ENCODE results near the gene SOX6. TPM values are rescaled to one million over a fixed set of nuclear protein-coding genes. Genes with fewer than 3 reads are reported as not detected.

SOX6 gene
- total RNA-seq, 1 experiment from 2014 or later = not detected

- H4K5ac ChIP-seq (ENCODE audit: insufficient read length, low read depth, low read length) = no peak overlapping the region
- peaks cover 3 to 14% of the 10 kb centered on the region in 2 experiments; a peak in 4 of 5 replicates for H3K9me3 Mint-ChIP-seq
- H2BK20ac ChIP-seq (ENCODE audit: low read depth, low read length, poor library complexity, severe bottlenecking) = no peak overlapping the region
- no peak overlapping the region for H2BK12ac ChIP-seq (ENCODE audit: insufficient read length, low read depth, low read length)
- no peak overlapping the region for H3K18ac ChIP-seq (ENCODE audit: insufficient read length, low read depth, low read length)
- H4K8ac ChIP-seq (replicated peaks; ENCODE audit: insufficient read length, low read depth, low read length) = no peak overlapping the region
- H3K79me2 ChIP-seq (ENCODE audit: insufficient read depth, low read length) = no peaks in the 10 kb centered on the region
- no peak overlapping the region for H2BK120ac ChIP-seq (ENCODE audit: low read depth, low read length, poor library complexity, severe bottlenecking)
- no peak overlapping the region for H3K27ac Mint-ChIP-seq
- no peak overlapping the region for H3K9ac ChIP-seq (ENCODE audit: extremely low read depth, insufficient read length, low read length)
- peaks cover 1% of the 10 kb centered on the region for H3K27me3 Mint-ChIP-seq (ENCODE audit: low read depth)
- H3K4me1 Mint-ChIP-seq = no peaks in the 10 kb centered on the region
- no peak overlapping the region for H2BK15ac ChIP-seq (ENCODE audit: low read depth, low read length)
- no peak for TF ChIP-seq CTCF (conservative IDR thresholded peaks at IDR 0.05)
- H4K91ac ChIP-seq (ENCODE audit: insufficient read length, low read depth, low read length) = no peak overlapping the region
- no peaks in the 10 kb centered on the region for H3K79me1 ChIP-seq (ENCODE audit: insufficient read depth, low read depth, low read length, poor library complexity, severe bottlenecking)
- H2BK5ac ChIP-seq (ENCODE audit: insufficient read length, low read length) = no peak overlapping the region
- no peak overlapping the region for H3K27ac ChIP-seq (ENCODE audit: insufficient read length, low read depth, low read length)
- no peak overlapping the region for H3K4me3 Mint-ChIP-seq
- no peak for DNase-seq
- H3K4me2 ChIP-seq (ENCODE audit: insufficient read depth, insufficient read length, low read length) = no peak overlapping the region
- H3K56ac ChIP-seq (ENCODE audit: insufficient read length, low read depth, low read length) = no peak overlapping the region
- H2AFZ ChIP-seq (ENCODE audit: low read length) = no peak overlapping the region
- no peak overlapping the region for H2AK5ac ChIP-seq (ENCODE audit: insufficient read length, low read length)
- no peak overlapping the region for H3K4ac ChIP-seq (ENCODE audit: low read depth, low read length)
- no peaks in the 10 kb centered on the region for H3K23me2 ChIP-seq (ENCODE audit: insufficient read length, low read depth, low read length, poor library complexity, severe bottlenecking)
- no peaks in the 10 kb centered on the region for H4K20me1 ChIP-seq (ENCODE audit: control insufficient read depth, insufficient read depth, insufficient read length)
- H3K4me1 ChIP-seq (ENCODE audit: insufficient read depth, low read length) = no peaks in the 10 kb centered on the region
- no peak overlapping the region for H3K14ac ChIP-seq (ENCODE audit: insufficient read depth, low read length)
- H3K36me3 Mint-ChIP-seq (ENCODE audit: insufficient read depth in 1 of 3, low read depth in 3 of 3) = no peaks in the 10 kb centered on the region; a peak in 1 of 7 replicates
- no peaks in the 10 kb centered on the region for H3K27me3 ChIP-seq (ENCODE audit: insufficient read depth, low read length)
- H3K9me3 ChIP-seq (ENCODE audit: control insufficient read depth, low read depth, low read length) = no peaks in the 10 kb centered on the region
- no peak overlapping the region for H3T11ph ChIP-seq (ENCODE audit: low read length)
- H3K23ac ChIP-seq (ENCODE audit: insufficient read length, low read depth, low read length) = no peak overlapping the region
These were observed 428.5 kb downstream of the SOX6 start for GRCh38 chr11:15927864-15928217.
